Spleen (tissue), 11 donors: Measurements from ENCODE around the gene NUDT7. TPM values are rescaled to one million over a fixed set of nuclear protein-coding genes. Genes with fewer than 3 reads are reported as not detected.

Experiments used
- DNase-seq: peaks from one replicate; pipeline ENCODE4 v3.0.0-alpha.2; 2020
- H3K27ac ChIP-seq, 8 donors: fragments of 200-600 bp; sonication (generic) in 7 of 8; 1 replicate in 4 of 8; 2 replicates in 4 of 8; pipeline versions ENCODE4 v1.5.0 to v1.8.0; 2016 to 2021; ENCODE audit warnings: inconsistent platforms in 4 of 8, mild to moderate bottlenecking in 4 of 8, moderate library complexity in 1 of 8
- H3K27me3 ChIP-seq, 7 donors: fragments of 200-600 bp; sonication (generic) in 6 of 7; replicated peaks in 1 of 7; 1 replicate in 4 of 7; 2 replicates in 3 of 7; pipeline versions ENCODE4 v1.5.0 to v1.8.0; 2016 to 2021; ENCODE audit warnings: inconsistent platforms in 3 of 7, mild to moderate bottlenecking in 1 of 7
- H3K36me3 ChIP-seq, 6 donors: fragments of 200-600 bp; sonication (generic) in 5 of 6; 1 replicate in 4 of 6; 2 replicates in 2 of 6; pipeline versions ENCODE4 v1.5.0 to v1.8.0; 2016 to 2021; ENCODE audit warnings: inconsistent platforms in 2 of 6
- H3K4me1 ChIP-seq, 6 donors: fragments of 200-600 bp; sonication (generic) in 5 of 6; 1 replicate in 3 of 6; 2 replicates in 3 of 6; pipeline versions ENCODE4 v1.5.0 to v1.8.0; 2016 to 2021; ENCODE audit warnings: inconsistent platforms in 3 of 6
- H3K4me3 ChIP-seq, 8 donors: fragments of 200-600 bp; sonication (generic) in 7 of 8; 1 replicate in 4 of 8; 2 replicates in 4 of 8; pipeline versions ENCODE4 v1.5.0 to v1.8.0; 2016 to 2021; ENCODE audit warnings: inconsistent platforms in 4 of 8, mild to moderate bottlenecking in 4 of 8, moderate library complexity in 2 of 8
- H3K9me3 ChIP-seq, 8 donors: fragments of 200-600 bp; sonication (generic) in 7 of 8; 1 replicate in 4 of 8; 2 replicates in 4 of 8; pipeline versions ENCODE4 v1.5.0 to v1.8.0; 2016 to 2021; ENCODE audit warnings: inconsistent platforms in 4 of 8
- POLR2A ChIP-seq, 3 donors: fragments of 450-650 bp; IDR thresholded peaks; one replicate each; pipeline ENCODE4 v1.5.1; 2017; ENCODE audit warnings: antibody characterized with exemption in 3 of 3, mild to moderate bottlenecking in 1 of 3
- POLR2AphosphoS5 ChIP-seq, 3 donors: sonication (generic); formaldehyde crosslinking; IDR thresholded peaks; one replicate each; pipeline ENCODE4 v1.5.1; 2017; ENCODE audit warnings: antibody characterized with exemption in 3 of 3
- WGBS, 5 donors: extraction: QIAGEN DNeasy Blood & Tissue Kit in 3 of 5; methylation state at CpG; one replicate each; pipeline versions ENCODE4 v1.1.5 to v1.1.7; 2013 to 2018; 5-methylcytosine and 5-hydroxymethylcytosine counted together
- intact Hi-C: fragments of 100-400 bp; cut with DNase I; formaldehyde crosslinking; loops from one replicate; pipeline ENCODE4 v1.15.0; 2023; ENCODE audit warnings: low total_unique reads
- polyA plus RNA-seq, 3 donors: library from polyadenylated mRNA; stranded (reverse); fragments of 200-250 nt; gene quantifications; one replicate each; pipeline ENCODE4 v1.2.1, GENCODE V29; 2013
- total RNA-seq, 7 donors: library from RNA; depleted of rRNA in 3 of 7; stranded (reverse); fragments of >200 nt in 3 of 7; fragmentation: NEBNext Ultra II Directional in 4 of 7; extraction: Animal tissue kit (Norgen Biotek cat#: 25700) in 4 of 7; gene quantifications; one replicate each; pipeline versions ENCODE4 v1.1.0 to v1.2.1, GENCODE V29; 2016 to 2021
- TF ChIP-seq, protein P1 (sequence below), 11 experiments: fragments of 200-600 bp in 7 of 11; fragments of 450-650 bp in 4 of 11; sonication (generic) in 4 of 11; IDR thresholded peaks in 8 of 11; conservative IDR thresholded peaks in 3 of 11; 1 replicate in 7 of 11; 2 replicates in 4 of 11; pipeline versions ENCODE4 v1.4.0 to v1.8.0; 2016 to 2021; ENCODE audit warnings: antibody characterized with exemption in 11 of 11, inconsistent platforms in 4 of 11, mild to moderate bottlenecking in 1 of 11
- donor health status: healthy with polysubstance abuse.
- donor health status: DM: no; HTN: no; CAD: no; lungs with moderate emphysema.
- donor health status: DM: no; HTN: no; CAD: no.
- donor health status: Bipolar disorder and iron deficiency.
- donor health status: healthy.
- donor health status: DM: no; HTN: no; CAD: no.
- donor health status: DM: yes; HTN: yes; CAD: no.

Gene NUDT7
- total and polyA plus RNA-seq, 10 donors: 5.2 to 14.0 (median 9.6) TPM

GRCh38 chr16:77760800-77761199, 38.5 kb downstream of the NUDT7 start:
- WGBS, 5 donors: 55 to 69% (median 60%) methylated on average over 1 of the region's 1 CpG
- peaks cover 0 to 5% (median 2%) of the 10 kb centered on the region in 6 donors for H3K4me1 ChIP-seq
- DNase-seq: no peak
- H3K36me3 ChIP-seq: no peaks in the 10 kb centered on the region
- no peaks in the 10 kb centered on the region for H3K9me3 ChIP-seq
- H3K27me3 ChIP-seq: no peaks in the 10 kb centered on the region
- intact Hi-C loops: no loop called here
- TF ChIP-seq POLR2A (IDR thresholded peaks at IDR 0.05) (no peak), POLR2AphosphoS5 (IDR thresholded peaks at IDR 0.05) (no peak)
- TF ChIP-seq, protein P1, sequence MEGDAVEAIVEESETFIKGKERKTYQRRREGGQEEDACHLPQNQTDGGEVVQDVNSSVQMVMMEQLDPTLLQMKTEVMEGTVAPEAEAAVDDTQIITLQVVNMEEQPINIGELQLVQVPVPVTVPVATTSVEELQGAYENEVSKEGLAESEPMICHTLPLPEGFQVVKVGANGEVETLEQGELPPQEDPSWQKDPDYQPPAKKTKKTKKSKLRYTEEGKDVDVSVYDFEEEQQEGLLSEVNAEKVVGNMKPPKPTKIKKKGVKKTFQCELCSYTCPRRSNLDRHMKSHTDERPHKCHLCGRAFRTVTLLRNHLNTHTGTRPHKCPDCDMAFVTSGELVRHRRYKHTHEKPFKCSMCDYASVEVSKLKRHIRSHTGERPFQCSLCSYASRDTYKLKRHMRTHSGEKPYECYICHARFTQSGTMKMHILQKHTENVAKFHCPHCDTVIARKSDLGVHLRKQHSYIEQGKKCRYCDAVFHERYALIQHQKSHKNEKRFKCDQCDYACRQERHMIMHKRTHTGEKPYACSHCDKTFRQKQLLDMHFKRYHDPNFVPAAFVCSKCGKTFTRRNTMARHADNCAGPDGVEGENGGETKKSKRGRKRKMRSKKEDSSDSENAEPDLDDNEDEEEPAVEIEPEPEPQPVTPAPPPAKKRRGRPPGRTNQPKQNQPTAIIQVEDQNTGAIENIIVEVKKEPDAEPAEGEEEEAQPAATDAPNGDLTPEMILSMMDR (IDR thresholded peaks at IDR 0.05 in 8 of 11, conservative IDR thresholded peaks at IDR 0.05 in 3 of 11): no peak
- no peak overlapping the region for H3K4me3 ChIP-seq
- no peak overlapping the region for H3K27ac ChIP-seq

DNA sequence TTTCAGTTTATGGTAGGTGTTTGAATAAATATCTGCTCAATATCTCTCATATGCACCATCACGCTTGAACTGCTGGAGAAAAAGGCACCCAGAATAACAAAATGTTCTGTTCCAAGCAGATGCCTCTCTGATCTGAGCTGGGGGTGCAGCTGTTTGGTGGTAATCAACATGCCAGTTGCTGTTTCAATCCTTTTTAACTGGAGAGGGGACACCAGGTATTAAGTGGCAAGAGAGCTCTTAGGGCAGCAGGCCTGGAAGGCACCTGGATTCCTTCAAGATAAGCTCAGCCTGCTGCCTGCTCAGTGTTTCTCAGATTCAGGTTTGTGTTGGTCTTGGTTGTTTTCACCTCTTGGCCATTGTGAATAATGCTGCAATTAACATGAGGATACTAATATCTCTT, 38.9 kb downstream of the NUDT7 start:
- Histone ChIP-seq H3K36me3 (no peaks in the 10 kb centered on the region), H3K27ac (no peak overlapping the region), H3K4me1 (peaks cover 0 to 5% (median 2%) of the 10 kb centered on the region in 6 donors), H3K9me3 (no peaks in the 10 kb centered on the region), H3K4me3 (no peak overlapping the region), H3K27me3 (no peaks in the 10 kb centered on the region)
- DNase-seq: no peak
- TF ChIP-seq POLR2AphosphoS5 (IDR thresholded peaks at IDR 0.05) (no peak), POLR2A (IDR thresholded peaks at IDR 0.05) (no peak)
- TF ChIP-seq, protein P1 (IDR thresholded peaks at IDR 0.05 in 8 of 11, conservative IDR thresholded peaks at IDR 0.05 in 3 of 11): no peak
- intact Hi-C loops: no loop called here
- WGBS, 5 donors: 64 to 83% (median 75%) methylated on average over 1 of the region's 1 CpG

- H3K36me3 ChIP-seq: no peaks in the 10 kb centered on the region
- TF ChIP-seq POLR2AphosphoS5 (IDR thresholded peaks at IDR 0.05) (no peak), POLR2A (IDR thresholded peaks at IDR 0.05) (no peak)
- TF ChIP-seq, protein P1 (IDR thresholded peaks at IDR 0.05 in 8 of 11, conservative IDR thresholded peaks at IDR 0.05 in 3 of 11): no peak
- peaks cover 0 to 5% (median 2%) of the 10 kb centered on the region in 6 donors for H3K4me1 ChIP-seq
- no peak for DNase-seq
- intact Hi-C loops: no loop called here
- H3K27me3 ChIP-seq: no peaks in the 10 kb centered on the region
- no peaks in the 10 kb centered on the region for H3K9me3 ChIP-seq
- no peak overlapping the region for H3K27ac ChIP-seq
- WGBS, 5 donors: 41 to 80% (median 61%) methylated on average over 2 of the region's 2 CpGs
- H3K4me3 ChIP-seq: no peak overlapping the region
Observed at GRCh38 chr16:77762262-77762661, 39.9 kb downstream of the NUDT7 start.

DNA sequence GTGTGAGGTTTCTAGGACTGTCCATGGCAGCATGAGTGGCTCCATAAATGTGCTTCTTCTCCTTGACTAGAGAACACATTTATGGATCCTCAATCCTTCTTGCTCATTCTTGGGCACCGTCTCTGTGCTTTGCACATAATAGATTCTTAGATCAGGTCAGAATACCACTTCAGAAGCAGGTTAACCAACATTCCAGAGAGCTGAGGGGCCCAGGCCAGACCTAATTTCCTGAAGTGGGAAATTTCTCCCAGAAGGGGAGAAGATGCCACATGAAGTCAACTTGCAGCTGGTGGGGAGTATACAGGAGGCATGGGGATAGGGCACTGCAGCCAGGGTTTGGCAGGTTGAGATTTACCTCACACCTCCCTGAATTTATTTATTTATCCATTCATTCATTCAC, 41.7 kb downstream of the NUDT7 start:
- H3K9me3 ChIP-seq: no peaks in the 10 kb centered on the region
- H3K36me3 ChIP-seq: no peaks in the 10 kb centered on the region
- TF ChIP-seq, protein P1 (IDR thresholded peaks at IDR 0.05 in 8 of 11, conservative IDR thresholded peaks at IDR 0.05 in 3 of 11): no peak
- TF ChIP-seq POLR2A (IDR thresholded peaks at IDR 0.05): no peak
- TF ChIP-seq POLR2AphosphoS5 (IDR thresholded peaks at IDR 0.05): no peak
- peaks cover 0 to 5% (median 2%) of the 10 kb centered on the region in 6 donors for H3K4me1 ChIP-seq
- DNase-seq: no peak
- WGBS, 5 donors: 79 to 100% (median 91%) methylated on average over 1 of the region's 1 CpG
- H3K27ac ChIP-seq: no peak overlapping the region
- H3K27me3 ChIP-seq: no peaks in the 10 kb centered on the region
- intact Hi-C loops: no loop called here
- H3K4me3 ChIP-seq: no peak overlapping the region
